PC-9 (cell line): Measurements from ENCODE around the gene IER2.

Experiments
- EZH2 ChIP-seq: fragments of 200-600 bp; sonication (generic); IDR thresholded peaks from 2 replicates; pipeline ENCODE4 v1.8.0; 2017; ENCODE audit warnings: antibody characterized with exemption, low read depth
- TF ChIP-seq, protein P1 (sequence below): fragments of 200-600 bp; sonication (generic); conservative IDR thresholded peaks from 2 replicates; pipeline ENCODE4 v1.6.1; 2017; ENCODE audit warnings: mixed run types, antibody characterized with exemption, mild to moderate bottlenecking, moderate library complexity

DNA sequence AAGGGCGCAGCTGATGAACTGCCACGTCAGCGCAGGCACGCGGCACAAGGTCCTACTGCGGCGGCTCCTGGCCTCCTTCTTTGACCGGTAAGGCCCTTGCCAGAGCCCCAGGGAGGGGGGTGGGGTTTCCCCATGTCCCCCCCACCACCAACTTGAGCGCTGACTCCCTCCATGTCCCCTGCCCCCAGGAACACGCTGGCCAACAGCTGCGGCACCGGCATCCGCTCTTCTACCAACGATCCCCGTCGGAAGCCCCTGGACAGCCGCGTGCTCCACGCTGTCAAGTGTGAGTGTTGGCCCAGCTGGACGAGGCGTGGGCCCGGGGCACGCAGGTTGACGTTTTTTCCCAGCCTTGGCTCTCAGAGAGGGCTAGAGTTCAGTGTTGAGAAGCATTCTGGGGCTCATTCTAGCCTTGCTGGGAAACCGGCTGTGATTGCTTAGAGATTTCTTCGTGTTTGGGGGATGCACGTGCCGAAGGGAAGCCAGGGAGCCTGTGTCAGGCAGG, 12.9 kb upstream of the IER2 start:
- TF ChIP-seq, protein P1, sequence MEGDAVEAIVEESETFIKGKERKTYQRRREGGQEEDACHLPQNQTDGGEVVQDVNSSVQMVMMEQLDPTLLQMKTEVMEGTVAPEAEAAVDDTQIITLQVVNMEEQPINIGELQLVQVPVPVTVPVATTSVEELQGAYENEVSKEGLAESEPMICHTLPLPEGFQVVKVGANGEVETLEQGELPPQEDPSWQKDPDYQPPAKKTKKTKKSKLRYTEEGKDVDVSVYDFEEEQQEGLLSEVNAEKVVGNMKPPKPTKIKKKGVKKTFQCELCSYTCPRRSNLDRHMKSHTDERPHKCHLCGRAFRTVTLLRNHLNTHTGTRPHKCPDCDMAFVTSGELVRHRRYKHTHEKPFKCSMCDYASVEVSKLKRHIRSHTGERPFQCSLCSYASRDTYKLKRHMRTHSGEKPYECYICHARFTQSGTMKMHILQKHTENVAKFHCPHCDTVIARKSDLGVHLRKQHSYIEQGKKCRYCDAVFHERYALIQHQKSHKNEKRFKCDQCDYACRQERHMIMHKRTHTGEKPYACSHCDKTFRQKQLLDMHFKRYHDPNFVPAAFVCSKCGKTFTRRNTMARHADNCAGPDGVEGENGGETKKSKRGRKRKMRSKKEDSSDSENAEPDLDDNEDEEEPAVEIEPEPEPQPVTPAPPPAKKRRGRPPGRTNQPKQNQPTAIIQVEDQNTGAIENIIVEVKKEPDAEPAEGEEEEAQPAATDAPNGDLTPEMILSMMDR, result no peak
- no peak for TF ChIP-seq EZH2
